Stimulated activated naive B cell treated with anti-CD40 and anti-IgM and Interleukin-4, amounts not matched to agents 10 μg/mL and 1 μg/mL and 100 μg/mL, for 72 hours (primary cell): ENCODE results near the gene MOCOS.
A peak's percentile ranks its signal among the peaks of the same experiment; 100 is the strongest.

Experiments
- ATAC-seq, 2 donors: fragments of 150-1000 bp; cut with Tn5 transposase; replicated peaks; 2 replicates each; pipeline ENCODE4 v1.10.0; 2021; ENCODE audit warnings: moderate library complexity in 1 of 2
- DNase-seq: peaks from one replicate; pipeline ENCODE4 v3.0.0; 2021
- H3K27ac Mint-ChIP-seq: one replicate; pipeline ENCODE4 v1.8.0; 2022; ENCODE audit warnings: mild to moderate bottlenecking, mixed read lengths
- H3K27me3 Mint-ChIP-seq, 2 donors: one replicate each; pipeline ENCODE4 v1.8.0; 2022; ENCODE audit warnings: mixed read lengths in 2 of 2
- H3K36me3 Mint-ChIP-seq, 2 donors: one replicate each; pipeline ENCODE4 v1.8.0; 2022; ENCODE audit warnings: mixed read lengths in 2 of 2, mild to moderate bottlenecking in 1 of 2
- H3K4me1 Mint-ChIP-seq, 2 donors: one replicate each; pipeline ENCODE4 v1.8.0; 2022; ENCODE audit warnings: mixed read lengths in 2 of 2, mild to moderate bottlenecking in 1 of 2
- H3K4me3 Mint-ChIP-seq, 2 donors: one replicate each; pipeline ENCODE4 v1.8.0; 2022; ENCODE audit warnings: mild to moderate bottlenecking in 2 of 2, mixed read lengths in 2 of 2, moderate library complexity in 1 of 2
- H3K9me3 Mint-ChIP-seq, 2 donors: one replicate each; pipeline ENCODE4 v1.8.0; 2022; ENCODE audit warnings: mixed read lengths in 2 of 2, mild to moderate bottlenecking in 1 of 2

The MOCOS gene, protein sequence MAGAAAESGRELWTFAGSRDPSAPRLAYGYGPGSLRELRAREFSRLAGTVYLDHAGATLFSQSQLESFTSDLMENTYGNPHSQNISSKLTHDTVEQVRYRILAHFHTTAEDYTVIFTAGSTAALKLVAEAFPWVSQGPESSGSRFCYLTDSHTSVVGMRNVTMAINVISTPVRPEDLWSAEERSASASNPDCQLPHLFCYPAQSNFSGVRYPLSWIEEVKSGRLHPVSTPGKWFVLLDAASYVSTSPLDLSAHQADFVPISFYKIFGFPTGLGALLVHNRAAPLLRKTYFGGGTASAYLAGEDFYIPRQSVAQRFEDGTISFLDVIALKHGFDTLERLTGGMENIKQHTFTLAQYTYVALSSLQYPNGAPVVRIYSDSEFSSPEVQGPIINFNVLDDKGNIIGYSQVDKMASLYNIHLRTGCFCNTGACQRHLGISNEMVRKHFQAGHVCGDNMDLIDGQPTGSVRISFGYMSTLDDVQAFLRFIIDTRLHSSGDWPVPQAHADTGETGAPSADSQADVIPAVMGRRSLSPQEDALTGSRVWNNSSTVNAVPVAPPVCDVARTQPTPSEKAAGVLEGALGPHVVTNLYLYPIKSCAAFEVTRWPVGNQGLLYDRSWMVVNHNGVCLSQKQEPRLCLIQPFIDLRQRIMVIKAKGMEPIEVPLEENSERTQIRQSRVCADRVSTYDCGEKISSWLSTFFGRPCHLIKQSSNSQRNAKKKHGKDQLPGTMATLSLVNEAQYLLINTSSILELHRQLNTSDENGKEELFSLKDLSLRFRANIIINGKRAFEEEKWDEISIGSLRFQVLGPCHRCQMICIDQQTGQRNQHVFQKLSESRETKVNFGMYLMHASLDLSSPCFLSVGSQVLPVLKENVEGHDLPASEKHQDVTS

DNA sequence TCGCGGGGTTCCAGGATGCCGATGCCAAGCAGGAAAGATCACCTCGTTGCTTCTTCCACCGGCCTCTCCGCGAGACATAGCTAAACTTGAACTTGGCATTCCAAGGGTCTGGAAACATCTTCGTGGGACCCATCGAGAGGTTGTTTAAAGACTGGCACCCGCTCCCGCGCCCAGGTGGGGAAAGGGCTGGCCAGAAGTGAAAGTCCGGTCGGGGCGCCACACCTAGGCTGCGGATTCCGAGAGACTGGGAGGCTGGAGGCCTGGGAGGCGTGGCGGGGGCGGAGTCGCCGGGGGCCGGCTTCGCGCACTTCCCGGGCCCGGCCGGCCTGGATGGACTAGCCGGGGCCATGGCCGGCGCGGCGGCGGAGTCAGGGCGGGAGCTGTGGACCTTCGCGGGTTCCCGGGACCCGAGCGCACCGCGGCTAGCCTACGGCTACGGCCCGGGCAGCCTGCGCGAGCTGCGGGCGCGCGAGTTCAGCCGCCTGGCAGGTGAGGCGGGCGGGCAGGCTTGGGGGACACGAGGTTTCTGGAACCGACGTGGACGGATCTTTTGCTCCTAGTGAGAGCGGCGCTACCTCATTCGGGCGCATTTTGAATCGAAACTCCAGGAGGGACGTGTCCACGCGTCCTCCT, at the start of gene MOCOS:
Gene MOCOS (plus strand): TSS at position 305 of the 633 bp plus-strand sequence. CDS start 43 bp downstream, at position 348.
- peak within 1 kb of the TSS; percentile 81 to 85 for H3K4me3 Mint-ChIP-seq
- ATAC-seq (peak; percentile 71 to 78), DNase-seq (peak; percentile 38)
- peaks cover 0 to 3% of the 10 kb centered on the region in 2 donors for H3K36me3 Mint-ChIP-seq
- peak within 1 kb of the TSS; percentile 56 for H3K27ac Mint-ChIP-seq
- peaks cover 27 to 50% of the 10 kb centered on the region in 2 donors for H3K27me3 Mint-ChIP-seq
- no peaks in the 10 kb centered on the region for H3K9me3 Mint-ChIP-seq
- peaks cover 21 to 32% of the 10 kb centered on the region in 2 donors for H3K4me1 Mint-ChIP-seq

DNA sequence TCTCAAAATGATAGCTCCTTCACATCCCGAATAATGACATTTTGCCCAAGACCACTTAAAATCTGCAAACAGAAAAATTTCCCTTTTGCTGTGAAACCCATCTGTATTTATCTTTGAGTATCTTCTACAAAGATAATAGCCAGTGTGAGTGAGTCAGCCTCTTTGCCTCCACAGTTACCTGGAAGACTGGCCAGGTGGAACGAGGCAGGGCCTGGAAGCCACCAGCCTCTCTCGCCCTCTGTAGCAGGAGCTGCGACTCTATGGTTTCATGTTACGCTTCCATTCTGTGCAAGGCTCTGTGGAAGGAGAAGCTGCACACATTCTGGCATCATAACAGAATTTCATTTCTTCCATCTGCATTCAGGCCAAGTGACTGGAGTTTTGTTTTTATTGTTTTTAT, 48.1 kb upstream of the MOCOS start:
- H3K27ac Mint-ChIP-seq = no peak overlapping the region
- no peaks in the 10 kb centered on the region for H3K9me3 Mint-ChIP-seq
- DNase-seq (no peak), ATAC-seq (no peak)
- H3K4me3 Mint-ChIP-seq = no peak overlapping the region
- peaks cover 11 to 19% of the 10 kb centered on the region in 2 donors for H3K36me3 Mint-ChIP-seq
- H3K27me3 Mint-ChIP-seq = no peaks in the 10 kb centered on the region
- H3K4me1 Mint-ChIP-seq = peaks cover 0 to 2% of the 10 kb centered on the region in 2 donors

DNA sequence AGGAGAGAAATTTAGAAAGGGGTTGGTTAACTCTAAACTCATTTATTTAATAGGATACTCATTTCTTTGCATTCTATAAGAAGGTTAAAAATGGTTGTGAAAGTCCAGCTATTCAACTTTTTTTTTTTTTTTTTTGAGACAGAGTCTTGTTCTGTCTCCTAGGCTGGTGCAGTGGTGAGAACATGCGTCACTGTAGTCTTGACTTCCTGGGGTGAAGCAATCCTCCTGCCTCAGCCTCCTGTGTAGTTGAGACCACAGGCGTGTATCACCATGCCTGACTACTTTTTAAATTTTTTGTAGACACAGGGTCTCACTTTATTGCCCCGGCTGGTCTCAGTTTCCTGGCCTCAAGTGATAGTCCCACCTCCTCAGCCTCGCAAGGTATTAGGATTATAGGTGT, 45.7 kb upstream of the MOCOS start:
- DNase-seq (no peak), ATAC-seq (no peak)
- no peaks in the 10 kb centered on the region for H3K27me3 Mint-ChIP-seq
- peaks cover 11 to 19% of the 10 kb centered on the region in 2 donors for H3K36me3 Mint-ChIP-seq
- H3K9me3 Mint-ChIP-seq = no peaks in the 10 kb centered on the region
- no peak overlapping the region for H3K4me3 Mint-ChIP-seq
- no peaks in the 10 kb centered on the region for H3K4me1 Mint-ChIP-seq
- H3K27ac Mint-ChIP-seq = no peak overlapping the region

DNA sequence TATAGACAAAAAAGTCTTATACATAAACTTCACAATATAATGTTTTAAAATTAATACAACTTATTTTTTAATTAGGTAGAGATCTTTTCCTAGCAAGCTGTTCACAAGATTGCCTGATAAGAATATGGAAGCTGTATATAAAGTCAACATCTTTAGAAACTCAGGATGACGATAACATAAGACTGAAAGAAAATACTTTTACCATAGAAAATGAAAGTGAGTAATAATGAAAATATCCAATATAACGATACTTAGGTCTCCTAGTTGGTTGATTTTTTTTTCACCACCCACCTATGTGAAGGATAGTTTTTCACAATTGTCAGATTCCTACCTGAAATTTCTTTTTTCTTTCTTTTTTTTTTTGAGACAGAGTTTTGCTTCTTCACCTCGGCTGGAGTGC, 44.5 kb upstream of the MOCOS start:
- Mint-ChIP-seq H3K36me3 (peaks cover 15 to 28% of the 10 kb centered on the region in 2 donors), H3K27me3 (no peaks in the 10 kb centered on the region), H3K9me3 (no peaks in the 10 kb centered on the region), H3K4me1 (no peaks in the 10 kb centered on the region), H3K4me3 (no peak overlapping the region), H3K27ac (no peak overlapping the region)
- ATAC-seq = no peak
- no peak for DNase-seq

DNA sequence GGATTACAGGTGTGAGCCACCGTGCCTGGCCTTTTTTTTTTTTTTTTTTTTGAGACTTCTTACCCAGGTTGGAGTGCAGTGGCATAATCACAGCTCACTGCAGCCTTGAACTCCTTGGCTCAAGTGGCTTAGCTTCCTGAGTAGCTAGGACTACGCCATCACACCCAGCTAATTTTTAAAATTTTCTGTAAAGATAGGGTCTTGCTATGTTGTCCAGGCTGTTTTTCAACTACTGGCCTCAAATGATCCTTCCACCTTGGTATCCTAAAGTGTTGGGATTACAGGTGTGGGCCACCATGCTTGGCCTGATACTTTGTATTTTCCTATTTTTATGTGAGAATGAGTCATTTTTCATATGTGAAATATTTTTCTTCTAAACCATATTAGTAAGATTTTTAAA, 43.9 kb upstream of the MOCOS start:
- Mint-ChIP-seq H3K4me1 (no peaks in the 10 kb centered on the region), H3K36me3 (peaks cover 21 to 35% of the 10 kb centered on the region in 2 donors), H3K27me3 (no peaks in the 10 kb centered on the region), H3K9me3 (no peaks in the 10 kb centered on the region), H3K4me3 (no peak overlapping the region), H3K27ac (no peak overlapping the region)
- DNase-seq (no peak), ATAC-seq (no peak)

DNA sequence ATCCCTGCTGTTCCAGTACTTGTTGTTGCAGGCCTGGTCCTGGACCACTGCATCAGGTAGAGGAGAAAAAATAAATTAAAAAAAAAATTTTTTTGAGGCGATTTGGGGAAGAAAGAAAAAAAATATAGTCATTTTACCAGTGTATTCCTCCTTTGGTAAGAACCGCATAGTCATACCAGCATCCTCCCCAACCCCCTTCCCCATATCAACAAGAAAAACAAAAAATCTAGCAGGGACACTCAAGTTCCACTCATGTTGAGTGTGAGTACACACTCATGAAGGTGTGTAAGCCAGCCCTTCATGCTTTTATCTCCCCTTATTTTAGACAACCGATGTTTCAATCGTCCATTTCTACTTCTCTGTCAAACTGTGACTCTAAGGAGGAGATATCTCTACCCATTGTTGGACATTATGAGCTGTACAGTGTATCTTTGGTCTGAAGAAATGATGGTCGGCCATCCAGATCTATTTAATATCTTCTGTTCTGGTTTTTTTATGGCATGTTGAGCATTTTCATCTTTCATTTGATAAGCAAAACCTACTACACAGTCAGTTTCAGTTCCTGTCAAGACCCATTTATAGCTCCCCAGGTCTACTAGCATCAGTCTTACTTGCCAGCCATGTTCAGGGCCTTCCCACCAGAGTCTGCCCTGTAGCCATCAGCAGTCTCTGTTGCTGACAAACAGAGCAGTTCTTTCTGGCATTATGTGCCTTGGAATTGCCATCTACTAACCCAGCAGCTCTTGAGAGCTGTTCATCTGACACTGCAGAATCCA, 37.6 kb upstream of the MOCOS start:
- peak overlapping the region; percentile 92 for H3K27ac Mint-ChIP-seq
- H3K36me3 Mint-ChIP-seq = peaks cover 54 to 68% of the 10 kb centered on the region in 2 donors
- no peaks in the 10 kb centered on the region for H3K27me3 Mint-ChIP-seq
- peak; percentile 17 for DNase-seq
- H3K4me1 Mint-ChIP-seq = peaks cover 23 to 34% of the 10 kb centered on the region in 2 donors
- peak overlapping the region; percentile 50 to 51 for H3K4me3 Mint-ChIP-seq
- ATAC-seq = peak; percentile 98 to 99
- H3K9me3 Mint-ChIP-seq = no peaks in the 10 kb centered on the region

DNA sequence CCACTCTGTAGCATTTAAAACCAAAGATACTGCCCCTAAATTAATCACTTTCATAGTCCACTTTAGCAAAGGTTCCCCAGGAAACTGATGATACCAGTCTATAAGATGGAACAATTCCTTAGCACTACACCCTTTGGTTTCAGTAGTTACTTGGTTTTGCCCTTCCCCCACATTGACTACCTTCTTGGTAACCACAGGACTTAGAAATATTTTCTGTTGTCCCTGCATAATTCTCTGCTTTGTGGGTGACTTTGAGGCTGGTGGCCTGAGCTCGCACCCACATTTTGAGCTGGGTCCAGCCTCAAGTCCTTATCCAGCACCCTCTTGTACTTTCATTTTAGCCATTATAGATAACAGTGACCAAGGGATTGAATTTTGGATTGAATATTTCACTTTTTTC, 34.5 kb upstream of the MOCOS start:
- no peaks in the 10 kb centered on the region for H3K9me3 Mint-ChIP-seq
- H3K4me1 Mint-ChIP-seq = peaks cover 26 to 46% of the 10 kb centered on the region in 2 donors
- H3K36me3 Mint-ChIP-seq = peaks cover 56 to 72% of the 10 kb centered on the region in 2 donors
- DNase-seq (no peak), ATAC-seq (no peak)
- H3K4me3 Mint-ChIP-seq = no peak overlapping the region
- H3K27me3 Mint-ChIP-seq = no peaks in the 10 kb centered on the region
- no peak overlapping the region for H3K27ac Mint-ChIP-seq

DNA sequence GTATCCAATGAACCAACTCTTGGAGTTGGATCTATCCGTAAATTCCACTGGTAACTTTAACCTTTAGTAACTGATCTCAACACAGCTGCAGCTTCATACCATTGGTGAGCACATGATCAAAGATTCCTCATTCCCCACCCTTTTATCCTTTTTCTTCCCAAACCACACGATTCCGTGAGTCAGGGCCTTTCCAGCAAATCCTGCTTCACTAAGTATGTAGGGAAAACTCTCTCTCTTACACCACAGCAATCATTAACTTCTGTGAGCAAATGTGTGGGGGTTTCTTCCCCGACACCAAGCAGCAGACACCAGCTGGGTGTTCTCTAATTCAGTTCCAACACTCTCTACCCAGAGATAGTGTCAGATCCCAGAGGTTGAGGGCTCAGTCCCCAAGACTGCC, 34.1 kb upstream of the MOCOS start:
- H3K27me3 Mint-ChIP-seq = no peaks in the 10 kb centered on the region
- no peaks in the 10 kb centered on the region for H3K9me3 Mint-ChIP-seq
- peaks cover 27 to 50% of the 10 kb centered on the region in 2 donors for H3K4me1 Mint-ChIP-seq
- ATAC-seq = no peak
- H3K36me3 Mint-ChIP-seq = peaks cover 52 to 68% of the 10 kb centered on the region in 2 donors
- H3K27ac Mint-ChIP-seq = no peak overlapping the region
- DNase-seq = no peak
- H3K4me3 Mint-ChIP-seq = no peak overlapping the region

DNA sequence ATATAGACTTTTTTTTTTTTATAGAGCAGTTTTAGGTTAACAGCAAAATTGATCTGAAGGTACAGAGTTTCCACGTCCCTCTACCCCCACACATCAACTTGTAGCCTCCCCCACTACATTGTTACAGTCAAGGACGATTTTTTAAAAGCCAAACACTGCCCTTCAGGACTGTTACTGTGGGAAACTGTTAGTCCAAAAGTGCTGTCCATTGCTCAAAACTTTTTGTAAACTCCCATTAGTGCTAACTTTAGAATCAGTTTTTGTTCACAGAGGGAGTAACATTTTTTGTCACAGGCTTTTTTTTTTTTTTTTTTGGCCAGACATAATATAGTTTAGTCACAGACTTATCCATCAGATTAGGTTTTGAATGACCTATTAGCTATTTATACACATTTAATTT, 33.5 kb upstream of the MOCOS start:
- Mint-ChIP-seq H3K27me3 (no peaks in the 10 kb centered on the region), H3K4me3 (no peak overlapping the region), H3K36me3 (peaks cover 53 to 70% of the 10 kb centered on the region in 2 donors), H3K27ac (no peak overlapping the region), H3K9me3 (no peaks in the 10 kb centered on the region), H3K4me1 (peaks cover 30 to 55% of the 10 kb centered on the region in 2 donors)
- DNase-seq (no peak), ATAC-seq (no peak)

DNA sequence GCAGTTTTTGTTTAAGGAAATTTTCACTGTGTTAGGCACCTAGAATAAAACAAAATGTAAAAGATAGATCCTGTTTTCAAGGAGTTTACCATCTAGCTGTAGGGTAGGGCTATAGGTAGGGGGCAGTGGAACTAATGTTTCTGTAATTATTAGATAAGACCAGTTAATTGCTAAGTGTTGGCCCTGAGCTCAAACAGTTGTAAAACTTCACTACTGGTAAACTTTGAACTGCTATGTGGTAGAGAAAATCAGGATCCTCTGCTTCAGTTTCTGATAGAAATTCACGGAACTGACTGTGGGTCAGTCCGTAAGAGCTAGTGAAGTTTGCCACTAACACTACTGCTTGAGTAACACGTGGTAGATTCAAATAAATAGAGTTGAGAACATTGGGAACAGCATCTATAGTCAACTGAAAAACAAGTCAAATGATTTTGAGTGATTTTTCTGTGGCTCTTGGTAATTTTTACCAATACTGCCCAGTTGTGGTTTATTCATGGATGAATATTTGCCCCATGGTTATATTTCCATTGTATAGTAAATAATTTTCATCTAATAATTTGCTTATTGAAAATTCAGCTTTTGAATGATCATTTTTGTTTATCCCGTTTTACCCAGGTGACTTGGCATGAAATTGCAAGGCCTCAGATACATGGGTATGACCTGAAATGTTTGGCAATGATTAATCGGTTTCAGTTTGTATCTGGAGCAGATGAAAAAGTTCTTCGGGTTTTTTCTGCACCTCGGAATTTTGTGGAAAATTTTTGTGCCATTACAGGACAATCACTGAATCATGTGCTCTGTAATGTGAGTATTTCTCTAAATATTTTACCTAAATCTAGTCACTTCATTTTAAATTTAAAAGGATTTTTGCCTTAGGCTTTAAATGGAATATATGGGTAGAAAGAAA, 31.2 kb upstream of the MOCOS start:
- ATAC-seq = no peak
- Mint-ChIP-seq H3K36me3 (peaks cover 44 to 65% of the 10 kb centered on the region in 2 donors), H3K4me3 (no peak overlapping the region), H3K4me1 (peaks cover 11 to 37% of the 10 kb centered on the region in 2 donors), H3K27me3 (no peaks in the 10 kb centered on the region), H3K9me3 (no peaks in the 10 kb centered on the region), H3K27ac (no peak overlapping the region)
- no peak for DNase-seq

DNA sequence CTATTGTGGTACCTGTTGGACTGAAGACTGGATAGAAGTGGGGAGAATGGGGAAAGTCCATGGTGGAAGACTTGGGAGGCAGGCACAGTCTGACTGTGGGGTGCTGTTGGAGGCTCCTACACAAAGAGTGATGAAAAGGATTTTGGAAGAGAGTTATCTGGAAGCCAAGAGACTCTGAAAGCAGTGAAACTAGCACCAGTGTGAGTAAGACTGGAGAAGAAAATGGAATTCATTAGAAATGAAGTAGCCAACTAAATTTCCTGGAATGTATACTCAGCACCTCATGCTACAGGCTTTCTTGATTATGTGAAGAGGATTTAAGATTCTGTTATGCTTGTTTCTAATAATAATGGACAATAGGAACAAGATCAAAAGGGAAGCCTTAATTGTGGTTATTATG, 29.9 kb upstream of the MOCOS start:
- Mint-ChIP-seq H3K27me3 (no peaks in the 10 kb centered on the region), H3K36me3 (peaks cover 40 to 61% of the 10 kb centered on the region in 2 donors), H3K9me3 (no peaks in the 10 kb centered on the region), H3K4me3 (no peak overlapping the region), H3K4me1 (peaks cover 8 to 35% of the 10 kb centered on the region in 2 donors), H3K27ac (peak overlapping the region; percentile 38)
- ATAC-seq (no peak), DNase-seq (no peak)

DNA sequence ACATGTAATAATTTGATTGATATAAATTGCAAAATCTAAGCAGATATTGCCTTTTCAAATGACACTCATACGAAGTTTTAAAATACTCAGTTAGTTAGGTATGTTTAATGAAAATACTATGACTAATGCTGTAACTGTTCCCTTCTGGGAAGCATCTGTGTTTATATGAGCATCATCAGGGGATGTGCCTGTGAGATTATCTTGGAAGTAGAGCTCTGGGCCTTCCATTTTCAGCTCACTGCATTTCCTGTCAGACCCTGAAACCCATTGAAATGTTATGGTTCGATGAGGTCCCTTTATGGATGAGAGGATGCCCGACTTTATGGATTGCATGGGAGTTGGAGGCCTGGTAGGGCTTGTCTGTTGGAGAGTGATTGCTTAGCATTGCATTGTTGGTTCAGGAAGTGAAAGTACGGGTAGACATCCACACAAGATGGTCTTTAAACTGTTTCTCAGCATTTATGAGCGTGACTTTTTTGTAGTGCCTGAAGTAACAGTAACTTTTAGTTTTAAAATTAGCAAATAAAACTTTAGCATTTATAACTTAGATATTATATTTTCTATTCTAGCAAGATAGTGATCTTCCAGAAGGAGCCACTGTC, 28.9 kb upstream of the MOCOS start:
- peaks cover 8 to 27% of the 10 kb centered on the region in 2 donors for H3K4me1 Mint-ChIP-seq
- ATAC-seq = peak in 1 of 2 donors; percentile 36
- H3K4me3 Mint-ChIP-seq = no peak overlapping the region
- H3K27ac Mint-ChIP-seq = peak overlapping the region; percentile 56
- H3K36me3 Mint-ChIP-seq = peaks cover 34 to 56% of the 10 kb centered on the region in 2 donors
- H3K9me3 Mint-ChIP-seq = no peaks in the 10 kb centered on the region
- no peak for DNase-seq
- H3K27me3 Mint-ChIP-seq = no peaks in the 10 kb centered on the region
